HG03280 (cell line): Measurements from ENCODE around the gene OR5AC2.

ENCODE experiments used
- ATAC-seq: cut with Tn5 transposase; IDR thresholded peaks from one replicate; pipeline ENCODE4 v1.9.1; 2021; ENCODE audit warnings: mild to moderate bottlenecking, moderate library complexity; ENCODE audit not compliant: unreplicated experiment

The OR5AC2 gene

GRCh38 chr3:98086873-98087272, at the start of gene OR5AC2:
Gene OR5AC2 (plus strand): TSS chr3:98087173. CDS start chr3:98087173, 0 bp downstream.
- no peak for ATAC-seq

GRCh38 chr3:98038286-98038685, 48.7 kb upstream of the OR5AC2 start:
- ATAC-seq: no peak

GRCh38 chr3:98038876-98039275, 48.1 kb upstream of the OR5AC2 start:
- peak; percentile 11 for ATAC-seq

GRCh38 chr3:98039322-98040024, 47.5 kb upstream of the OR5AC2 start:
- peak; percentile 95 for ATAC-seq

- ATAC-seq: no peak
These were observed 45.6 kb upstream of the OR5AC2 start for GRCh38 chr3:98041350-98041749.

GRCh38 chr3:98048586-98048985, 38.4 kb upstream of the OR5AC2 start:
- ATAC-seq: no peak

- ATAC-seq: no peak
These were observed 37.7 kb upstream of the OR5AC2 start for GRCh38 chr3:98049271-98049670.

- ATAC-seq: no peak
These were observed 30.9 kb upstream of the OR5AC2 start for GRCh38 chr3:98056035-98056434.

GRCh38 chr3:98057631-98058030, 29.3 kb upstream of the OR5AC2 start:
- no peak for ATAC-seq

- no peak for ATAC-seq
These were observed 28.6 kb upstream of the OR5AC2 start for GRCh38 chr3:98058244-98058960.

- no peak for ATAC-seq
These were observed 18.1 kb upstream of the OR5AC2 start for GRCh38 chr3:98068824-98069223.

- ATAC-seq: no peak
These were observed 16.1 kb upstream of the OR5AC2 start for GRCh38 chr3:98070840-98071239.

GRCh38 chr3:98073486-98073885, 13.5 kb upstream of the OR5AC2 start:
- no peak for ATAC-seq

GRCh38 chr3:98095882-98096281, 8.9 kb downstream of the OR5AC2 start:
- ATAC-seq: no peak

GRCh38 chr3:98099848-98100247, 12.9 kb downstream of the OR5AC2 start:
- ATAC-seq: no peak

- ATAC-seq: no peak
These were observed 21.2 kb downstream of the OR5AC2 start for GRCh38 chr3:98108162-98108561.

GRCh38 chr3:98109807-98110549, 23.0 kb downstream of the OR5AC2 start:
- ATAC-seq: no peak

- ATAC-seq: no peak
These were observed 23.6 kb downstream of the OR5AC2 start for GRCh38 chr3:98110550-98110908.

- no peak for ATAC-seq
These were observed 27.3 kb downstream of the OR5AC2 start for GRCh38 chr3:98114264-98114663.

GRCh38 chr3:98115717-98116116, 28.7 kb downstream of the OR5AC2 start:
- ATAC-seq: no peak

GRCh38 chr3:98130421-98130820, 43.4 kb downstream of the OR5AC2 start, which contains the start of gene OR5H1:
Gene OR5H1 (plus strand): TSS chr3:98130721. CDS start chr3:98132698, 1,977 bp downstream.
- no peak for ATAC-seq

GRCh38 chr3:98136631-98137030, 49.7 kb downstream of the OR5AC2 start:
- ATAC-seq: no peak
